ENCODE data around the gene GNB4. TPM values are rescaled to one million over a fixed set of nuclear protein-coding genes. Genes with fewer than 3 reads are reported as not detected.

GNB4 gene
- total RNA-seq (ENCODE audit: low replicate concordance), result 50.5 and 63.4 TPM in 2 replicates

- TF ChIP-seq CTCF (IDR thresholded peaks at IDR 0.05; ENCODE audit: insufficient read depth, low read length), result no peak
- DNase-seq (ENCODE audit: low read depth), result peak; percentile 78
Observed at GRCh38 chr3:179451265-179452175, at the start of gene GNB4. Gene GNB4, minus strand, starts transcription at chr3:179451470. Its CDS starts 25,270 bp downstream, at chr3:179426200.

GRCh38 chr3:179495483-179495882 lies 44.2 kb upstream of the GNB4 start:
- no peak for TF ChIP-seq CTCF (IDR thresholded peaks at IDR 0.05; ENCODE audit: insufficient read depth, low read length)
- H3K4me3 ChIP-seq (ENCODE audit: low read depth, low read length), result no peak overlapping the region
- DNase-seq (ENCODE audit: low read depth), result no peak

More at GRCh38 chr3:179451265-179452175, at the start of gene GNB4:
- peak within 1 kb of the TSS; percentile 80 for H3K4me3 ChIP-seq (ENCODE audit: low read depth, low read length)

- no peak for DNase-seq (ENCODE audit: low read depth)
- H3K4me3 ChIP-seq (ENCODE audit: low read depth, low read length), result no peak overlapping the region
- no peak for TF ChIP-seq CTCF (IDR thresholded peaks at IDR 0.05; ENCODE audit: insufficient read depth, low read length)
Observed at GRCh38 chr3:179493260-179493659, 42.0 kb upstream of the GNB4 start.

GRCh38 chr3:179488213-179488612 lies 36.9 kb upstream of the GNB4 start:
- no peak for TF ChIP-seq CTCF (IDR thresholded peaks at IDR 0.05; ENCODE audit: insufficient read depth, low read length)
- no peak for DNase-seq (ENCODE audit: low read depth)
- H3K4me3 ChIP-seq (ENCODE audit: low read depth, low read length), result no peak overlapping the region

- DNase-seq (ENCODE audit: low read depth), result no peak
- TF ChIP-seq CTCF (IDR thresholded peaks at IDR 0.05; ENCODE audit: insufficient read depth, low read length), result no peak
- H3K4me3 ChIP-seq (ENCODE audit: low read depth, low read length), result no peak overlapping the region
Observed at GRCh38 chr3:179486806-179487205, 35.5 kb upstream of the GNB4 start.

GRCh38 chr3:179482857-179483256 lies 31.6 kb upstream of the GNB4 start:
- DNase-seq (ENCODE audit: low read depth), result no peak
- H3K4me3 ChIP-seq (ENCODE audit: low read depth, low read length), result no peak overlapping the region
- TF ChIP-seq CTCF (IDR thresholded peaks at IDR 0.05; ENCODE audit: insufficient read depth, low read length), result no peak
